HG03135 (cell line): ENCODE data around the gene SERPINF2.
"Not testable (repeated sequence)": the region's sequence is repeated elsewhere in the genome, so short reads cannot be mapped to it uniquely, and the experiment has no call there.

Experiments
- ATAC-seq: cut with Tn5 transposase; IDR thresholded peaks from one replicate; pipeline ENCODE4 v1.9.1; 2021; ENCODE audit warnings: mild to moderate bottlenecking, moderate library complexity; ENCODE audit not compliant: unreplicated experiment

The SERPINF2 gene

DNA sequence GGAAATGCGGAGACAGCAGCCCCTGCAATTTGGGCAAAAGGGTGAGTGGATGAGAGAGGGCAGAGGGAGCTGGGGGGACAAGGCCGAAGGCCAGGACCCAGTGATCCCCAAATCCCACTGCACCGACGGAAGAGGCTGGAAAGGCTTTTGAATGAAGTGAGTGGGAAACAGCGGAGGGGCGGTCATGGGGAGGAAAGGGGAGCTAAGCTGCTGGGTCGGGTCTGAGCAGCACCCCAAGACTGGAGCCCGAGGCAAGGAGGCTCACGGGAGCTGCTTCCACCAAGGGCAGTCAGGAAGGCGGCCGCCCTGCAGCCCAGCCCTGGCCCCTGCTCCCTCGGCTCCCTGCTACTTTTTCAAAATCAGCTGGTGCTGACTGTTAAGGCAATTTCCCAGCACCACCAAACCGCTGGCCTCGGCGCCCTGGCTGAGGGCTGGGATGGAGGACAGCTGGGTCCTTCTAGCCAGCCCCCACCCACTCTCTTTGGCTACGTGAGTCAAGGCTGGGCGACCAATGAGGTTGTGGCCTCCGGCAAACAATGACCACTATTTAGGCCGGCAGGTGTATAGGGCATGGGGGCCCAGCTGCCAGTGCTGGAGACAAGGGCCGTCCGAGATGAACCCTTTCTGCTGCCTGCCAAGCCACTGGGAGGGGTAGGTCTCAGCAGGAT lies 19.7 kb downstream of the SERPINF2 start:
- no peak for ATAC-seq

DNA sequence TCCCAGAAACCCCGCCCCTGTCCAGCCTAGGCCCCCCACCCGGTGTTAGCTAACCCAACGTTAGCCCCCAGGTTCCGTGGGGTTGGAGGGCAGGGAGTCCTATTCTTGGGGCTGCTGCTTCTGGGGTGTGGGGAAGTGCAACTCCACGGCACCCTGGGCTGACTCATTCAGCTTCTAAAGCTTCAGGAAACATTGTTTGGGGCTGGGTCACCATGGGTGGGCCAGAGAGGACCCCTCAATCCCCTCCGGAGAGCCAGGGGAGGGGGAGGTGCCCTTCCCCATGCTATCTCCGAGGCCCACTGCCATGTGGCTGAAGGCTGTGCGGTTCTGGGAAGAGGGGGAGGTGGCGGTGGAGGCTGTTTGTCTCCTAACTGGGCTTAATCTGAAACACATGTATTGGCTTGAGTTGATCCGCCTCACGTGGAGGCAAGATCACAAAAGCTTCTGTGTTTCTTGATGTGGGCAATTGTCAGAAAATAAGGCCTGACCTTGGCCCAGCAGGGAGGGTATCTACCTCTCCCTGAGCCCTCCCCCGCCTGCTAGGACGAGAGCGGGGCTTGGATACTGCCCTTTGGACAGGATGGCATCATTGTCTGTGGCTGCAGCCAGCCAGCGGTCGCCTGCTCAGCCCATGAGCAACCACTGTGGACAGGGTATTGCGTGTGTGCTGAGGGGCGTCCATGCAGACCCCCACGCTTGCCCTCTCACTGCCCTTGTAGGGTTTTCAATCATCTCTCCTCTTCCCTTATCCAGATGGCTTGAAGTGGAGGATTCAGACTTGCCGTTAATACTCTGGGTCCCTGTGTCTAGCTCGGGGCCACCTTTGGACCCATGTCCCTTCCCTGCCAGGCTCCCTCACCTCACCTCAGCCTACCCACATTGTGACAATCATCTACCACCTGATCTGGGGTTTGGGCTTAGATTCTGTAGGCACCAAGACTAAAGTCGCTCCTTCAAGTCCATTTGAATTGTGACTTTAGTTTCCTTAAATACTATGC lies 20.5 kb downstream of the SERPINF2 start:
- no peak for ATAC-seq

DNA sequence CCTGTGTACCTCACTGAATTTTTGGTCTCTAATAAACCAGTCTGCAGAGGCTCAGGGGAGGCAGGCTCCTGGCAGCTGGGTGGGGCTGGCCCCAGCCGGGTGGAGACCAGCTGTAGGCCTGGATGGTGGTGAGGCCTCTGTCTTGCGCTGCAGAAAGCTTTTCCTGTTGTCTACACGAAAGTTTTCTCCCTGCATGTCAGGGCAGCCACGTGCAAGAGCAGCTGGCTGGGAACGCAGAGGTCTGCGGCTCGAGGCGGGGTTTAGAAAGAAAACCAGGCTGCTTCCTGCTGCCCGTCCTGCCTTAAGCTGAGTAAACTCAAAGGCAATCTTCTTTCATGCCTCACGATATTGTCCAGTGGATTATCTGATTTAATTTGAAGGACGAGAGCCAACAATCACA lies 21.6 kb downstream of the SERPINF2 start:
- no peak for ATAC-seq

DNA sequence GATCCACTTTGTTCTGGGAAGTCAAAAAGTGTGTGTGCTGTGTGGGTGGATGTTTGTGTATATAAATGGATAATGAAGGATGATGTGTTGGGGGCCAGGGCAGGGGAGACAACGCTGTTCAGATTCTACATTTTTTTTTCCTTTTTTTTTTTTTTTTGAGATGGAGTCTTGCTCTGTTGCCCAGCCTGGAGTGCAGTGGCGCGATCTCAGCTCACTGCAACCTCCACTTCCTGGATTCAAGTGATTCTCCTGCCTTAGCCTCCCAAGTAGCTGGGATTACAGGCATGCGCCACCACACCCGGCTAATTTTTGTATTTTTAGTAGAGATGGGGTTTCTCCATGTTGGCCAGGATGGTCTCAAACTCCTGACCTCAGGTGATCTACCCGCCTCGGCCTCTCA lies 22.0 kb downstream of the SERPINF2 start:
- ATAC-seq, result not testable (repeated sequence)

DNA sequence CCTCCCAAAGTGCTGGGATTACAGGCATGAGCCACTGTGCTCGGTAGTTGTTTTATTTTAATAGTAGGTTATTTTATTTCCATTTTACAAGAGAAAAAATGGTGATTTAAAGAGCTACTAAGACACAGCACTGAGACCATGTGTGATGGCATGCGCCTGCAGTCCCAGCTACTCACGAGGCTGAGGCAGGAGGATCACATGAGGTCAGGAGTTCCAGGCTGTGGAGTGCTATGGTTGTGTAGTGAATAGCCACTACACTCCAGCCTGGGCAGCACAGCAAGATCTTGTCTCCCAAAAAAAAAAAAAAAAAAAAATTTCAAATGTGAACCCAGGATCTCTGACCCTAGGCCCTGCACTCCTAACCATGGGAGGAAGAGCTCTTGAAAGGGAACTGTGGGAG lies 22.9 kb downstream of the SERPINF2 start:
- ATAC-seq, result no peak

DNA sequence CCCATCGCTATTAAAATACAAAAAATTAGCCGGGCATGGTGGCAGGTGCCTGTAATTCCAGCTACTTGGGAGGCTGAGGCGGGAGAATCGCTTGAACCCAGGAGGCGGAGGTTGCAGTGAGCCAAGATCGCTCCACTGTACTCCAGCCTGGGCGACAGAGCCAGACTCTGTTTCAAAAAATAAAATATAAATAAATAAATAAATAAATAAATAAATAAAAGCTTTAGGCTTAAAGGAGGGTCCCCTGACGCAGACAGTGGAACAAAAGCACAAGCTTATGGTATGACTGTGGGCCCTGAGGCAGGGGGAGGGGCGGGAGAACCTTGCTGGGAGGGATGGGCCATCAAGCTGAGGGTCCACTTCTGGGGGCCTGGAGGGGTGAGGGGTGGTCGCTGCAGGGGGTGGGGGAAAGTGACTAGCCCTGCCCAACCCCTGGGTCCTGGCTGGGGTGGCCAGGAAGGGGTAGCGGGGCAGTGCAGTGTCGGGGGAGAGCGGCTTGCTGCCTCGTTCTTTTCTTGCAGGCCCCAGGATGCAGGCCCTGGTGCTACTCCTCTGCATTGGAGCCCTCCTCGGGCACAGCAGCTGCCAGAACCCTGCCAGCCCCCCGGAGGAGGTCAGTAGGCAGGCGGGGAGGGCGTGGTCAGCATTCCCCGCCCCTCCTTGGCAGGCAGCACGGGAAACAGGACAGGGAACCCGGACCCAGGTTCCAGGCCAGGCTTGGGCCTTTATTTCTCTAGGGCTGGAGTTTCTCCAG lies 23.9 kb downstream of the SERPINF2 start:
- ATAC-seq, result no peak

DNA sequence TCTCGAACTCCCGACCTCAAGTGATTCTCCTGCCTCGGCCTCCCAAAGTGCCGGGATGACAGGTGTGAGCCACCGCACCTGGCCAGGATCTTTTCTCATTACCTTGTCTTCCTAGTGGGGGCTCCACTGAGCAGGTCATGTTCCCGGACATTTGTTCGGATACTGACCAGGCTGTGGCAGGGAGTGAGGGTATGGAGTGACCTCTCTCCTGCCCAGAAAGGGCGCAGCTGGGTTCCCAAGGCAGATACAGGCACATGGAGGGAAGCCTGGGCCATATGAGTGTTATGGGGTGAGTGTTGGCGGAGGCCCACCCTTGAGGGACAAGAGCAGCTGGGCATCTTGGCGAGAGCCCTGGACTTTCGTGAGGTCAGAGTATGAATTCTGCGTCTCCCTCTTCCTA lies 24.7 kb downstream of the SERPINF2 start:
- no peak for ATAC-seq

DNA sequence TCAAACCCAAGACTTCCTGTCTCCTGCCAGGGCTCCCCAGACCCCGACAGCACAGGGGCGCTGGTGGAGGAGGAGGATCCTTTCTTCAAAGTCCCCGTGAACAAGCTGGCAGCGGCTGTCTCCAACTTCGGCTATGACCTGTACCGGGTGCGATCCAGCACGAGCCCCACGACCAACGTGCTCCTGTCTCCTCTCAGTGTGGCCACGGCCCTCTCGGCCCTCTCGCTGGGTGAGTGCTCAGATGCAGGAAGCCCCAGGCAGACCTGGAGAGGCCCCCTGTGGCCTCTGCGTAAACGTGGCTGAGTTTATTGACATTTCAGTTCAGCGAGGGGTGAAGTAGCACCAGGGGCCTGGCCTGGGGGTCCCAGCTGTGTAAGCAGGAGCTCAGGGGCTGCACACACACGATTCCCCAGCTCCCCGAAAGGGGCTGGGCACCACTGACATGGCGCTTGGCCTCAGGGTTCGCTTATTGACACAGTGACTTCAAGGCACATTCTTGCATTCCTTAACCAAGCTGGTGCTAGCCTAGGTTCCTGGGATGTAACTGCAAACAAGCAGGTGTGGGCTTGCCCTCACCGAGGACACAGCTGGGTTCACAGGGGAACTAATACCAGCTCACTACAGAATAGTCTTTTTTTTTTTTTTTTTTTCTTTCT lies 27.3 kb downstream of the SERPINF2 start:
- no peak for ATAC-seq

DNA sequence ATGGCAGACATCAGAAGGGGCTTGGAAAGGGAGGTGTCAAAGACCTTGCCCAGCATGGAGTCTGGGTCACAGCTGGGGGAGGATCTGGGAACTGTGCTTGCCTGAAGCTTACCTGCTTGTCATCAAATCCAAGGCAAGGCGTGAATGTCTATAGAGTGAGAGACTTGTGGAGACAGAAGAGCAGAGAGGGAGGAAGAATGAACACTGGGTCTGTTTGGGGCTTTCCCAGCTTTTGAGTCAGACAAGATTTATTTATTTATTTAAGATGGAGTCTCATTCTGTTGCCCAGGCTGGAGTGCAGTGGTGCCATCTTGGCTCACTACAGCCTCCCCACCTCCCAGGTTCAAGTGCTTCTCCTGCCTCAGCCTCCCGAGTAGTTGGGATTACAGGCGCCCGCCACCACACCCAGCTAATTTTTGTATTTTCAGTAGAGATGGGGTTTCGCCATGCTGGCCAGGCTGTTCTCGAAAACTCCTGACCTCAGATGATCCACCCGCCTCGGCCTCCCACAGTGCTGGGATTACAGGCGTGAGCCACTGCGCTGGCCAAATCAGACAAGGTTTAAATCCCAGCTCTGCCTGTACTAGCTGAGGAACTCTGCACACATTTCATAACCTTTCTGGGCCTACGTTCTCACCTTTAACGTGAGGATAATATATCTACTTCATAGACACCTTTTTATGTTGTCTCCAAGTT lies 30.5 kb downstream of the SERPINF2 start:
- ATAC-seq, result not testable (repeated sequence)

DNA sequence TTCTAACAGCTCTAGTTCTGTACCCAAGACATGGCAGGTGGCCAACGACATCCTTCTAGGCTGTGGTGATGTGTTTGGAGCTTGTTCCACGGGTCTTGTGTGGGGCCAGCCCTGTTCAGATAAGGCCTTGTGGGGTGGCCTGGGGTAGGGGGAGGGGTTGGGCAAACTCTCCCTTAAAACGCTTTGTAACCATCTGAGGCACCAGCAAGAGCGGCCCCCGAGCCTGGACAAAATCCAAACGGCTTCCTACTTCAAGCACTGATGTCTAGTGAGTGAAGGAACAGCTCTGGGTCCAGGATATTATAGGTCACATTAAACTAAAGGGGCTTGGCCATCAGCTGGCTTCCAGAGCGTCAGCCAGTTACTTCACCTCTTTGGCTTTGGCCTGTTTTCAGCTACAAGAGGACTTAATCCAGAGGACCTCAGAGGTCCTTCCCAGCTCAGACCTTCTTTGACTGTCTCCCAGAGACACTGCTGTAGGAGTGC lies 31.1 kb downstream of the SERPINF2 start:
- ATAC-seq, result no peak

DNA sequence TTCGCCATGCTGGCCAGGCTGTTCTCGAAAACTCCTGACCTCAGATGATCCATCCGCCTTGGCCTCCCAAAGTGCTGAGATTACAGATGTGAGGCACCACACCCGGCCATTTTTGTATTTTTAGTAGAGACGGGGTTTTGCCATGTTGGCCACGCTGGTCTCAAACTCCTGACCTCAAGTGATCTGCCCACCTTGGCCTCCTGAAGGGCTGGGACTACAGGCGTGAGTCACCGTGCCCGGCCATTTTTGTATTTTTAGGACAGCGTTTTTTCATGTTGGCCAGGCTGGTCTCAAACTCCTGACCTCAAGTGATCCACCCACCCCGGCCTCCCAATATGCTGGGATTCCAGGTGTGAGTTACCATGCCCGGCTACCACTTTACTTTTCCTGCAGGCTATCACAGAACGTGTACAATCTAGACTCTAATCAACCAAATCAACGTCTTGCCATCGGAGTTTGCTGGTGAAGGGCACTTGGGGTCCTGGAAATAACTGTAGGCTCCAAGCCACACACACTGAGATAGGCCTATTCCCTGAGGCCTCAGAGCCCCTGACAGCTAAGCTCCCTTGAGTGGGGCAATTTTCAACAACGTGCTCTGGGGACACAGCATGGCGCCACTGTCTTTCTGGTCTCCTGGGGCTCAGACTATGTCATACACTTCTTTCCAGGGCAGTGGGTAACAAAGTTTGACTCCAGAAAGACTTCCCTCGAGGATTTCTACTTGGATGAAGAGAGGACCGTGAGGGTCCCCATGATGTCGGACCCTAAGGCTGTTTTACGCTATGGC lies 31.9 kb downstream of the SERPINF2 start:
- no peak for ATAC-seq

DNA sequence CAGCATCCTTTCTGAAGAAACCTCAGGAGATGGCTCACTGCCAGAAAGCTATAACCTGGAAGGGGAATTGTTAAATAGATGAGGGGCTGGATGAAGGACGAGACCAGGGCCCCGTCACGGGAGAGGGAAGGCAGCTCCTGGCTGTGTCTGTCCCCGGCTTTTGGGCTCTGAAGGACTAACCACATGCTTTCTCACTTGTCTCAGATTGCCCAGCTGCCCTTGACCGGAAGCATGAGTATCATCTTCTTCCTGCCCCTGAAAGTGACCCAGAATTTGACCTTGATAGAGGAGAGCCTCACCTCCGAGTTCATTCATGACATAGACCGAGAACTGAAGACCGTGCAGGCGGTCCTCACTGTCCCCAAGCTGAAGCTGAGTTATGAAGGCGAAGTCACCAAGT lies 33.7 kb downstream of the SERPINF2 start:
- no peak for ATAC-seq

DNA sequence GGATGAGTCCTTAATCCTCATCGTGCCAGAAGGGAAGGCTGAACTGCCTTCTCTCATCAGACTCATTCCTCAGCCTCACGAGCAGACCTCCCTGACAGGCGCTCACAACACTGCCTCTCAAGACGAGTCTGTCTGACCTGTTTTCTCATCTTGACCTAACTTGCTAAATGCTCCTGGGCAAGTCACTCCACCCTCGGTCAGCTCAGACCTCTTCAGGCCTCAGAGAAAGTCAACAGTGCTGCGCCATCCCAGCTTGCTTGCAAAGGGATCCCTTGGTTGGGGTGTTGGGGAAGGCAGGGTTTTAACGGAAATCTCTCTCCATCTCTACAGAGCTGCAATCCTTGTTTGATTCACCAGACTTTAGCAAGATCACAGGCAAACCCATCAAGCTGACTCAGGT lies 34.2 kb downstream of the SERPINF2 start:
- ATAC-seq, result no peak

DNA sequence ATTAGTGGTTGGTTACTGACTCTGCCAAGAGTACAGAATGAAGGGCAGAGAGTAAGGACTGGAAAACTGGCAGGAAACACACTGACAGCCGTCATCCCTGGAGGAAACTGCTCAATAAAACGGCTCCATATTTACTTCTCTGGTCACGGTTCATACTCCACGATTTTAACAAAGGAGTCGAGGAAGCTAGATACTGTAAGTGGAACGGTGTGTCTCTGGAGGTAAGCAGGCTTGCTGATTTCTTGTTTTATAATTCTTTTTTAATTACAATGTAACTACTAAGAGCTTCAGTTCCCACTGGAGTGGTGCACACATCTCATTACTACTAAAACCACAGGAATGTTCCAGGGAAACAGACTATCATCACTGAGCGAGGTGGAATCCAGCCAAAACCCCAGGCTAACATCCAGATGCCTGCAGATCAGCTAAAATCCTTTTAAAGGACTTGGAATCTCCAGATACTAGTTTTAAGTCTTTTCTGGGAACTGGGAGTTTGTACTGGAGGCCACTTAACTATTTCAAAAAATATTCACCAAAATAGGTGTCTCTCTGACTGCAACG lies 37.0 kb downstream of the SERPINF2 start:
- ATAC-seq, result no peak

DNA sequence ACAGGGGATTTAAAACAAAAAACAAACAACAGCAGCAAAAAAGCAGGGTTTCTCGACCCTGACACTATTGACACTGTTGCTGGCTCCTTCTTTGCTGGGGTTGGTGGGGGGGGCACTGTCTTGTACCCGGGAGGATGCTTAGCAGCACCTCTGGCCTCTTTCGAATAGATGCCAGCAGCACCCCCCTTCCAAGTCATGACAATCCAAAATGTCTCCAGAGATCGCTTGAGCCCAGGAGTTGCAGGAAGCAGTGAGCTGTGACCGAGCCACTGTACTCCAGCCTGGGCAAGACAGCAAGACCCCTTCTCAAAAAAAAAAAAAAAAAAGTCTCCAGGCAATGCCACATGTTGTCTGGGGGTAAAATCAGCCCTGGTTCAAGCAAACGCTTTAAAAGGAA lies 39.5 kb downstream of the SERPINF2 start:
- no peak for ATAC-seq

DNA sequence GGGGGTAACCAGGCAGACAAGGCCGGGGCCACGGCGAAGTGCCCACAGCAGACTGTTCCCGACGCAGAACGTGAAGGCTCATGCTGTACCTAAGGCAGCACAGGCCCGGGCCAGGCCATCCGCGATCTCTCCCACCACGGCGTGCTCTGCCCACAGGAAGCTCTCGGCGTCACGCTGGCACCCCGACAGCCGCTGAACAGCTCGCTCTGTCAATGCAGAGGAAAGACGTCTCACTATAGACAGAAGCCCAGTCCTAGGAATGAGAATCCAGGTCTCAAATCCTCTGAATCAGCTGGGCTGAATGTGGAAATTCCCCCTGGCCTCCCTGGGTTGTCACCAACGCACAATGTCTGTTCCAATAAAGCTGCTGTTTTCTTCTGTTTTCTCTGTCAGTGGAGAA lies 40.6 kb downstream of the SERPINF2 start:
- ATAC-seq, result no peak

DNA sequence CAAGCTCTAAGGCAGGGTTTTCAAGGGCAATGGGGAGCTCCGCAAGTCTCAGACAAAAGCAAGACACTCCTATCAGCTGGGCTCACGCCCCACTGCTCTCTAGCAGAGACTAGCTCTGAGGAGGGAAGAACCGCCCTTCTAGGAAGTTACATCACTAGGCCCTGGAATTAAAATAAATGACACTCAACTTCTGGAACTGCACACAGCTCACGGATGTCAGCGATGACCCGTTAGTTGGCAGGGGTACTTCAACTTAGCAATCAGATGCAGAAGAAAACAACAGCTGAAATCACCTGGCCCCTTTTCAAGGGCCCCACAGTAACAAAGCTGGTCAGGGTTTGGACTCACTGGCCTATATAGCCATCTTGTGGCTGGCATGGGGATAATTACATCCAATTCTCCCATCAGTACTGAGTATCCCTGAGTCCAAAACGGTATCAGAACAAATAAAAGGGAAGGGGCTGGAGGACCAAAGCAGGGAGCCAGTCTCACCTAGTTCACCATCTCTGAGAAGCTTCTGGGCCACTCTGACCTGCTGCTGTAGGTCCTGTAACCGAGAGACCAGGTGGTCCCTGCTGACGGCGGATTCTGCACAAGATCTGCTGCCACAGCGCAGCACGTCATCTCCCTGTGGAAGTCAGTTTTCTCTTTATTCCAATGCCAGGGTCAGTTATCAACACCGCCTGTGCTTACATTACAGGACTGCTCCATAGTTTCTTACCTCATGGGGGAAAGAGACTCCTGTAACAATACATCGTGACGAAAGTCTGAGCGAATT lies 41.4 kb downstream of the SERPINF2 start:
- ATAC-seq, result no peak

DNA sequence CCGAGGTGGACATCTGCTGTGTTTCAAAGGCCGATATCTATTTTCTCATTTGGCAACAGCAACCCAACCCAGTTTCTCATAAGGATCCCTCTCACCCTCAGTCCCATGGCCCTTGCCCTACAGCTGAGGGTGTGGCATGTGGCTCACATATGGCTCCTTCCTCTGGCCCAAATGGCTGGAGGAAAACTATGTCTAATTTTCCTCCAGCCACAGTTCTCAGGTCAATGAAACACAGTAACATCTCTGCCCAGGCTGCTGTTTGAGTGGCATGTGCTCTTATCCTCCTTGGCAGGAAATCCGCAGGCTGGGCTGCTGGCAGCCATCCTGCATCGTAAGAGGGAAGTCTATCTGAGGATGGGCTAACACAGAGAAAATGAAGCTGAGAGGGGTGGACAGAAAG lies 43.3 kb downstream of the SERPINF2 start:
- ATAC-seq, result no peak
